ENCODE results near the gene ADARB2.

Gene ADARB2

GRCh38 chr10:1546431-1547110, 190.8 kb downstream of the ADARB2 start:
- Histone ChIP-seq H3K79me1 (ENCODE audit: low read depth, low read length) (no peaks in the 10 kb centered on the region), H3K36me3 (replicated peaks in 1 of 2; ENCODE audit: control insufficient read depth in 2 of 2, insufficient read depth in 2 of 2, low read length in 2 of 2) (no peaks in the 10 kb centered on the region), H3K9me3 (replicated peaks in 1 of 2; ENCODE audit: control insufficient read depth in 2 of 2, insufficient read depth in 1 of 2, low read depth in 1 of 2, low read length in 2 of 2) (peaks cover 0 to 11% of the 10 kb centered on the region in 2 donors), H3K27ac (replicated peaks; ENCODE audit: low read length) (no peak overlapping the region), H3K14ac (ENCODE audit: low read length) (no peak overlapping the region), H2BK120ac (ENCODE audit: low read depth, low read length) (no peak overlapping the region), H4K8ac (ENCODE audit: low read depth, low read length) (no peak overlapping the region), H3K23ac (ENCODE audit: low read depth, low read length, poor library complexity) (no peak overlapping the region), H2BK15ac (ENCODE audit: low read length) (no peak overlapping the region), H2AFZ (ENCODE audit: low read length) (no peak overlapping the region), H4K91ac (ENCODE audit: low read depth, low read length, poor library complexity) (no peak overlapping the region), H3K27me3 (ENCODE audit: control insufficient read depth in 3 of 3, insufficient read depth in 3 of 3, low read depth in 1 of 3, low read length in 3 of 3) (peaks cover 0 to 5% (median 0%) of the 10 kb centered on the region in 3 experiments), H3K18ac (ENCODE audit: low read length) (no peak overlapping the region), H3K4ac (ENCODE audit: low read length) (no peak overlapping the region), H3K4me3 (ENCODE audit: low read length in 2 of 2) (no peak overlapping the region), H2AK5ac (ENCODE audit: low read depth, low read length) (no peak overlapping the region), H2BK5ac (ENCODE audit: low read length) (no peak overlapping the region), H3K4me2 (ENCODE audit: insufficient read depth, low read length, poor library complexity, severe bottlenecking) (no peak overlapping the region), H3K9ac (ENCODE audit: low read depth, low read length, poor library complexity) (no peak overlapping the region), H2BK12ac (ENCODE audit: low read length) (no peak overlapping the region), H3K4me1 (ENCODE audit: control insufficient read depth in 2 of 2, insufficient read depth in 1 of 2, low read depth in 1 of 2, low read length in 2 of 2) (no peaks in the 10 kb centered on the region)
- no peak for DNase-seq (ENCODE audit: low spot score)
- WGBS, 2 donors (ENCODE audit: extremely low coverage in 2 of 2, insufficient read length in 2 of 2, insufficient replicate concordance in 1 of 2), result no CpG with 5 or more reads among the region's 19 CpGs

DNA sequence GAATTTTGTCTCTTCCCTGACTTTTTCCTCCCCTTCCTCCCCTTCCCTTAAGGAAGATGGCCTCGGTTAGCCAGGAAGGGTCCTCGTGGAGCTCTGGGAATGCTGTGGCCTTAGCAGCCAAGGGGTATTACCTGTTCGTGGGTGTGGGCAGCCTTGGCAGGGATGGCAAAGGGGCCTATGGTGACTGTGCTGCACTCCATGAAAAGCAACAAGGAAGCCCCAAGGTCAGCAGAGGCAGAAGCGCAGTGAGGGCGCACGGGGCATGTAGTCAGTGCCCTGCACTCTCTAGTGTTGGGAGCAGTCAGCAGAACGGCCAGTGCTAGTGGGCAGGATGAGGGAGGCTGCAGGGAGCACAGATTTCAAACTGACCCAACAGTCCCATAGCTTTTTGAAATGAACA, 191.8 kb downstream of the ADARB2 start:
- no peak for DNase-seq (ENCODE audit: low spot score)
- no CpG with 5 or more reads among the region's 7 CpGs for WGBS, 2 donors (ENCODE audit: extremely low coverage in 2 of 2, insufficient read length in 2 of 2, insufficient replicate concordance in 1 of 2)
- H2AFZ ChIP-seq (ENCODE audit: low read length), result no peak overlapping the region

DNA sequence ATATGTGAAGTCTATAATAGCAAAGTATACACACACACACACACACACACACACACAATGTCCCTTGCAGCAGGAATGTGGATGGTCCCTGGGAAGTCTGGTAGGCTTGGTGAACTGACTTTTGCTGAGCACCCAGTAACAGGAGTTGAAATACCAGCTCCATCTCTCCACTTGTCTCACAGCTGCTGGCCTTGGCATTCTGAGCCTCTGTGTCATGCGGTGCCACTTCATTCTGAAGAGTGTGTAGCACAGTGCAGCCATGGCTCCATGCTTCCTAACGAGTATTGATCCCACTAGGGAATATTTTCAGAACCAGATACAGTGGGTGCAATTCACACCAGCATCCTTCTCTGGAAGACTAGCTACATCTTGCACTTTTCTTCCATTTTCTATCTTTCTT, 192.4 kb downstream of the ADARB2 start:
- no peak overlapping the region for H4K91ac ChIP-seq (ENCODE audit: low read depth, low read length, poor library complexity)
- DNase-seq (ENCODE audit: low spot score), result no peak
- H3K36me3 ChIP-seq (replicated peaks in 1 of 2; ENCODE audit: control insufficient read depth in 2 of 2, insufficient read depth in 2 of 2, low read length in 2 of 2), result no peaks in the 10 kb centered on the region
- H3K4me3 ChIP-seq (ENCODE audit: low read length in 2 of 2), result no peak overlapping the region
- no peak overlapping the region for H2AK5ac ChIP-seq (ENCODE audit: low read depth, low read length)
- H3K27ac ChIP-seq (replicated peaks; ENCODE audit: low read length), result no peak overlapping the region
- H2BK15ac ChIP-seq (ENCODE audit: low read length), result no peak overlapping the region
- H3K9me3 ChIP-seq (replicated peaks in 1 of 2; ENCODE audit: control insufficient read depth in 2 of 2, insufficient read depth in 1 of 2, low read depth in 1 of 2, low read length in 2 of 2), result peaks cover 0 to 11% of the 10 kb centered on the region in 2 donors
- no peak overlapping the region for H3K18ac ChIP-seq (ENCODE audit: low read length)
- no peak overlapping the region for H3K14ac ChIP-seq (ENCODE audit: low read length)
- H3K9ac ChIP-seq (ENCODE audit: low read depth, low read length, poor library complexity), result no peak overlapping the region
- WGBS, 2 donors (ENCODE audit: extremely low coverage in 2 of 2, insufficient read length in 2 of 2, insufficient replicate concordance in 1 of 2), result no CpG with 5 or more reads among the region's 2 CpGs
- no peak overlapping the region for H3K4ac ChIP-seq (ENCODE audit: low read length)
- no peak overlapping the region for H2BK5ac ChIP-seq (ENCODE audit: low read length)
- H2BK120ac ChIP-seq (ENCODE audit: low read depth, low read length), result no peak overlapping the region
- H3K23ac ChIP-seq (ENCODE audit: low read depth, low read length, poor library complexity), result no peak overlapping the region
- H2BK12ac ChIP-seq (ENCODE audit: low read length), result no peak overlapping the region
- H3K4me1 ChIP-seq (ENCODE audit: control insufficient read depth in 2 of 2, insufficient read depth in 1 of 2, low read depth in 1 of 2, low read length in 2 of 2), result no peaks in the 10 kb centered on the region
- H3K27me3 ChIP-seq (ENCODE audit: control insufficient read depth in 3 of 3, insufficient read depth in 3 of 3, low read depth in 1 of 3, low read length in 3 of 3), result no peaks in the 10 kb centered on the region
- no peak overlapping the region for H3K4me2 ChIP-seq (ENCODE audit: insufficient read depth, low read length, poor library complexity, severe bottlenecking)
- H4K8ac ChIP-seq (ENCODE audit: low read depth, low read length), result no peak overlapping the region
- no peak overlapping the region for H2AFZ ChIP-seq (ENCODE audit: low read length)
- no peaks in the 10 kb centered on the region for H3K79me1 ChIP-seq (ENCODE audit: low read depth, low read length)

More for the DNA sequence above, 191.8 kb downstream of the ADARB2 start:
- Histone ChIP-seq H3K4me3 (ENCODE audit: low read length in 2 of 2) (no peak overlapping the region), H3K79me1 (ENCODE audit: low read depth, low read length) (no peaks in the 10 kb centered on the region), H3K9me3 (replicated peaks in 1 of 2; ENCODE audit: control insufficient read depth in 2 of 2, insufficient read depth in 1 of 2, low read depth in 1 of 2, low read length in 2 of 2) (peaks cover 0 to 11% of the 10 kb centered on the region in 2 donors), H3K18ac (ENCODE audit: low read length) (peak overlapping the region; percentile 27), H4K8ac (ENCODE audit: low read depth, low read length) (no peak overlapping the region), H2BK12ac (ENCODE audit: low read length) (no peak overlapping the region), H3K27ac (replicated peaks; ENCODE audit: low read length) (no peak overlapping the region), H4K91ac (ENCODE audit: low read depth, low read length, poor library complexity) (no peak overlapping the region), H3K4me1 (ENCODE audit: control insufficient read depth in 2 of 2, insufficient read depth in 1 of 2, low read depth in 1 of 2, low read length in 2 of 2) (no peaks in the 10 kb centered on the region), H3K14ac (ENCODE audit: low read length) (no peak overlapping the region), H3K4me2 (ENCODE audit: insufficient read depth, low read length, poor library complexity, severe bottlenecking) (no peak overlapping the region), H3K4ac (ENCODE audit: low read length) (no peak overlapping the region), H3K9ac (ENCODE audit: low read depth, low read length, poor library complexity) (no peak overlapping the region), H3K36me3 (replicated peaks in 1 of 2; ENCODE audit: control insufficient read depth in 2 of 2, insufficient read depth in 2 of 2, low read length in 2 of 2) (no peaks in the 10 kb centered on the region), H2AK5ac (ENCODE audit: low read depth, low read length) (no peak overlapping the region), H3K23ac (ENCODE audit: low read depth, low read length, poor library complexity) (no peak overlapping the region), H3K27me3 (ENCODE audit: control insufficient read depth in 3 of 3, insufficient read depth in 3 of 3, low read depth in 1 of 3, low read length in 3 of 3) (no peaks in the 10 kb centered on the region), H2BK15ac (ENCODE audit: low read length) (no peak overlapping the region), H2BK5ac (ENCODE audit: low read length) (no peak overlapping the region), H2BK120ac (ENCODE audit: low read depth, low read length) (no peak overlapping the region)

DNA sequence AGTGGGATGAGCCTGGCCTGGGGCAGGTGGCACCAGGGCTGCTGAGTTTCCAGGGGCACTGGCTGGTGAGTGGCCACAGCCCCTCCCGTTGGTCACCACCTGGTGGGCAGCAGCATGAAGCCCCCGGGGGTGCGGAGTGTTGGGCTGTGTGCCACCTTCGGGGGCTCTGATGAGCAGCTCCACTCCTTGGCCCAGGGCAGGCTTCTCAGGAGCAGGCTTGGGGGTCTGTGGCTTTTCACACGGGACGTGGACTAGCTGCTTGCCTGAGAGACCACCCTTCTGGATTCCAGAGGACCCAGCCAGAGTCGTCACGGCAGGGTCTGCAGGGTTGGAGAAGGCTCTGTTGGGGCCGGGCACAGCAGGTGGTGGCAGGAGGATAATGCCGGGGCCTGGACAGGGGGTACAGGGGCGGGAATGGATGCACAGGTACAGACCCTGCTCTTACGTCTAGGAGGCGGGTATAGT, 193.1 kb downstream of the ADARB2 start:
- Histone ChIP-seq H3K23ac (ENCODE audit: low read depth, low read length, poor library complexity) (no peak overlapping the region), H3K4ac (ENCODE audit: low read length) (no peak overlapping the region), H4K91ac (ENCODE audit: low read depth, low read length, poor library complexity) (no peak overlapping the region), H3K14ac (ENCODE audit: low read length) (no peak overlapping the region), H3K9ac (ENCODE audit: low read depth, low read length, poor library complexity) (no peak overlapping the region), H3K4me1 (ENCODE audit: control insufficient read depth in 2 of 2, insufficient read depth in 1 of 2, low read depth in 1 of 2, low read length in 2 of 2) (no peaks in the 10 kb centered on the region), H3K18ac (ENCODE audit: low read length) (peak overlapping the region; percentile 5), H2BK120ac (ENCODE audit: low read depth, low read length) (no peak overlapping the region), H2BK12ac (ENCODE audit: low read length) (no peak overlapping the region), H3K9me3 (replicated peaks in 1 of 2; ENCODE audit: control insufficient read depth in 2 of 2, insufficient read depth in 1 of 2, low read depth in 1 of 2, low read length in 2 of 2) (peaks cover 0 to 11% of the 10 kb centered on the region in 2 donors), H3K4me2 (ENCODE audit: insufficient read depth, low read length, poor library complexity, severe bottlenecking) (no peak overlapping the region), H2BK15ac (ENCODE audit: low read length) (no peak overlapping the region), H2BK5ac (ENCODE audit: low read length) (no peak overlapping the region), H4K8ac (ENCODE audit: low read depth, low read length) (no peak overlapping the region), H3K27ac (replicated peaks; ENCODE audit: low read length) (no peak overlapping the region), H2AK5ac (ENCODE audit: low read depth, low read length) (peak overlapping the region; percentile 8), H3K79me1 (ENCODE audit: low read depth, low read length) (no peaks in the 10 kb centered on the region), H3K4me3 (ENCODE audit: low read length in 2 of 2) (no peak overlapping the region), H3K36me3 (replicated peaks in 1 of 2; ENCODE audit: control insufficient read depth in 2 of 2, insufficient read depth in 2 of 2, low read length in 2 of 2) (no peaks in the 10 kb centered on the region), H2AFZ (ENCODE audit: low read length) (no peak overlapping the region), H3K27me3 (ENCODE audit: control insufficient read depth in 3 of 3, insufficient read depth in 3 of 3, low read depth in 1 of 3, low read length in 3 of 3) (no peaks in the 10 kb centered on the region)
- DNase-seq (ENCODE audit: low spot score), result no peak
- WGBS, 2 donors (ENCODE audit: extremely low coverage in 2 of 2, insufficient read length in 2 of 2, insufficient replicate concordance in 1 of 2), result no CpG with 5 or more reads among the region's 13 CpGs
